WI38 (cell line): Measurements from ENCODE around the gene JCHAIN.
"Not testable (repeated sequence)": the region's sequence is repeated elsewhere in the genome, so short reads cannot be mapped to it uniquely, and the experiment has no call there.

ENCODE experiments used
- H3K4me3 ChIP-seq: 2 replicates; pipeline ENCODE4 v1.5.1; 2011; ENCODE audit warnings: low read depth, mild to moderate bottlenecking, control low read depth, low read length
- TF ChIP-seq, protein P1 (sequence below): IDR thresholded peaks from 2 replicates; pipeline ENCODE4 v1.5.1; 2012; ENCODE audit warnings: low read depth, mild to moderate bottlenecking, control low read depth, low read length

The JCHAIN gene

DNA sequence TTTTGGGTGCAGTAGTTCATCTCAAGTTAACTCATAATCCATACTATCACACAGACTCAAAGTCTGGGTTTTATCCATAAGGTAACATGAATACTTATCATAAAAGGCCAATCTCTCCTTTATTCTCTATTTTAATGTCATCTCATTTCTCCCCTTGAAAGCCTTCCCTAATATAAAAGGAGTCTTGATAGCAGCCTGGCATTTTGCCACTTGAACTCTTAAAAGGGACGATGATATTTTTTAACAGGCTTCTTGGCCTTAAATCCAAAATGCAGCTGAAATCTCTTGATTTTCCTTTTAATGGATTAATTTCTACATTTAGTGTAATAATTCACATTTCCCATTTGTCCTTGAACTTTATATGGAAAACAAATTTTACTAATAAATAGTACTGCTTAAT lies 8.4 kb upstream of the JCHAIN start:
- TF ChIP-seq, protein P1, sequence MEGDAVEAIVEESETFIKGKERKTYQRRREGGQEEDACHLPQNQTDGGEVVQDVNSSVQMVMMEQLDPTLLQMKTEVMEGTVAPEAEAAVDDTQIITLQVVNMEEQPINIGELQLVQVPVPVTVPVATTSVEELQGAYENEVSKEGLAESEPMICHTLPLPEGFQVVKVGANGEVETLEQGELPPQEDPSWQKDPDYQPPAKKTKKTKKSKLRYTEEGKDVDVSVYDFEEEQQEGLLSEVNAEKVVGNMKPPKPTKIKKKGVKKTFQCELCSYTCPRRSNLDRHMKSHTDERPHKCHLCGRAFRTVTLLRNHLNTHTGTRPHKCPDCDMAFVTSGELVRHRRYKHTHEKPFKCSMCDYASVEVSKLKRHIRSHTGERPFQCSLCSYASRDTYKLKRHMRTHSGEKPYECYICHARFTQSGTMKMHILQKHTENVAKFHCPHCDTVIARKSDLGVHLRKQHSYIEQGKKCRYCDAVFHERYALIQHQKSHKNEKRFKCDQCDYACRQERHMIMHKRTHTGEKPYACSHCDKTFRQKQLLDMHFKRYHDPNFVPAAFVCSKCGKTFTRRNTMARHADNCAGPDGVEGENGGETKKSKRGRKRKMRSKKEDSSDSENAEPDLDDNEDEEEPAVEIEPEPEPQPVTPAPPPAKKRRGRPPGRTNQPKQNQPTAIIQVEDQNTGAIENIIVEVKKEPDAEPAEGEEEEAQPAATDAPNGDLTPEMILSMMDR: no peak

DNA sequence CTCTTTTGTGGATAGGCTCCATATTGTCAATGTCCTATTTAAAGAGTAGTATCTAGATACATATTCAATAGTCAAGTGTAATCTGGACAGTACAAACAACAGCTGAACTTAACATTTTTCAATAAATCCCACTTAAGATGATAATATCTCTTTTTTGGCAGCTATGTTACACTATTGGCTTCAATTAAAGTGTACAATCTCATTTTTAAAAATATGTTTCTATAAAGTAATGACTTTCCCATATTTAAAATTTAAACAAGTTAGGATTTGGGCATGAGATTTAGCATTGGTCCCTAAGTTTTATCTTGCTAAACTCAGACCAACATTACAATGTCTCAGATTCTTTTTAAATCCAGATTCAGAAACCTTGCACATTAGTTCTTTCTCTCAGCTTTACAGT lies 7.9 kb upstream of the JCHAIN start:
- TF ChIP-seq, protein P1: no peak
- H3K4me3 ChIP-seq: no peak overlapping the region

More for the DNA sequence above, 8.4 kb upstream of the JCHAIN start:
- H3K4me3 ChIP-seq: no peak overlapping the region

DNA sequence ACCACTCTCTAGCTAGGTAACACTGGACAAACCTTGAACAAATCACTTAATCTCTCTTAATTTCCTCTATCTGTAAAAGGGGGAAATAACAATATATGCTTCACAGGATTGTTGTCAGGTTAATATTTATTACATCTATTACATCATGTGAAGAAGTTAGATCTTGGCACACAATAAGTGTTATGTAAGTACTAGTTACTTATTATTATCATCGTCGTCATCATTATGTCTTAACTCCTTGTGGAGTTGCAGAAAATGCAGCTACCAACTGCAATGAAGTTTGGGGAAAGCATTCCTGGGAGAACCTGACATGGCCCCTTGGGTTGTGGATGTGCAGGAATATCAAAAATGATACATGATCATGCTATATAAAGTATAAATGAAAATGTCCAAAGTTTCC lies 4.8 kb upstream of the JCHAIN start:
- TF ChIP-seq, protein P1: no peak
- H3K4me3 ChIP-seq: no peak overlapping the region

DNA sequence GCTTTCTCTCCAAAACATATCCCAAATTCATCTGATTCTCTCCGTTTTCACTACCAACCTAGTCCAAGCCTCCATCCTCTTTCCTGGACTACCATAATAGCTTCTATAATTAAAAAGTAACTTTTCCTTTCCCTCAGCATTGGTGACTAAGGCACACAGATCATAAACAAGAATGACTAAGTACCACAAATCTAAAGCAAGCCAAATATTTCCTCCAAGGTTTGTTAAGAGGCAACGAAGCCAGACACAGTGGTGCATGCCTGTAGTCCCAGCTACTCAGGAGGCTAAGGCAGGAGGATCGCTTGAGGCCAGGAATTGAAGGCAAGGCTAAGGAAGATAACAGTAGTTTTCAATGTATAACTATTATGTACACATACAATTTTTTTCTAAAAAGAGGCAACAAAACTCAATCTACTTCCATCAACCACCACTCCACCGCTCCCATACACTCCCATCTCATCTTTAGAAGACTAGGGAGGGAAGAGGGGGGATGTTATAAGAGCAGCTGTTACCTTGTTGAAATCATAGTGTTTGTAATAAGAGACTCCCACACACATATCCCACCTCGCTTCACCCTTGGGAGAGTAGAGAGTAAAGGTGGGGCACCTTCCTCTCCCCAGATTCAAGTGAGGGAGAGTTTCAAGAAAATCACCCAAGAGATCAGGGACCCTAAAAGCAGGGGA lies 4.2 kb upstream of the JCHAIN start:
- H3K4me3 ChIP-seq: no peak overlapping the region
- TF ChIP-seq, protein P1: no peak

DNA sequence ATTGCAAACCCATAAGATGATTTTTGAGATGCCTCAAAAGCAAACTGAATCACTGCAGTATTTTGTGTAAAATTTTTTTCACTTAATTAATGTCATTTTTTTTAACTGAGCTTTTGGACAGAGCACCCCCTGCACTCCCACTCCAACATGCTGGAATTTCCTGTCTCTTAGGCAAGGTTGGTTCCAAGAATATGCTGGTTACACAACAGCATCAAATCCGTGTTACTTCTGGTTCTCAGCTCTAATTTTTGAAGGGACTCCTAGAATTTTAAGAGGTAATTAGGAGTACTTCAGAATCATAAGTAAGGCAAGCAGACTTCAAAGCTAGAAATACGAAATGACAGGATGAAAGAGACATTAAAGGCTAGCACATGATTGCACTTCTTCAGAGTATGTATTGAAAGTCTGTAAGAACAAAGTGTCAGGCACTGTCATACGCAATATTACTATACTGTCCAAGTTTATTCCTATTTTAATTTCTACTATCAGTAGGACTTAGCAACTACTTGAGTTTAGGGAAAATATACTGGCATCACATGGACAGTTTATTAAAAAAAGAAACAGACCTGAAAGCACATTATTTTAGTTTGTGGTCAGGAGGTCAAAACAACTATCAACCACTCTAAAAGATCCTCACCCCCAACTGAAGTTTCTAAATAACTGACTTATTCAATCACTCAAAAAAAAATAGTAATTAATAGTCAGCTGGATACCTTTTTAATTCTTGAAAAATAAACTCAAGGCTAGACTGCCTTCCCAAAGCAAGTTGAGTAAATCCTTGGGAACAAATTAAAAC lies 1.6 kb upstream of the JCHAIN start:
- TF ChIP-seq, protein P1: no peak
- H3K4me3 ChIP-seq: no peak overlapping the region

DNA sequence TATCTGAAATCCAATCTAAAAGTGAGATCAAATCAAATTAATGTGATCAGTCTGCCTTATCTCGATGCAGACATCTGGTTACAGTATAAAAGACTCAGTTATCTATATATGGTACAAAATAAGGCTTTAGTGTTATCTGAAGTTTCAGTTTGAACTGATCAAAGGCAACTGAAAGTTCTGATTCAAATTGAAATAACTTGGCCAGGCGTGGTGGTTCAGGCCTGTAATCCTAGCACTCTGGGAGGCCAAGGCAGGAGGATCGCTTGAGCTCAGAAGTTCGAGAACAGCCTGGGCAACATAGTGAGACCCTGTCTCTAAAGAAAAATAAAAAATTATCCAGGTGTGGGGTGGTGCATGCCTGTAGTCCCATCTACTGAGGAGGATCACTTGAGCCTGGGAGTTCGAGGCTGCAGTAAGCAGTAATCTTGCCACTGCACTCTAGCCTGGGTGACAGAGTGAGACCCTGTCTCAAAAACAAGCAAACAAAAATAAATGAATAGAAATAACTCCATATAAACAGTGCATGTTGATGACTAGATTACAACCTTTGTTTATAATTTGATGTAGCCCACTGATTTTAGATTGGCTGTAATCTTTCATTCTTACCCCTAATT lies 4.9 kb downstream of the JCHAIN start:
- H3K4me3 ChIP-seq: not testable (repeated sequence)

DNA sequence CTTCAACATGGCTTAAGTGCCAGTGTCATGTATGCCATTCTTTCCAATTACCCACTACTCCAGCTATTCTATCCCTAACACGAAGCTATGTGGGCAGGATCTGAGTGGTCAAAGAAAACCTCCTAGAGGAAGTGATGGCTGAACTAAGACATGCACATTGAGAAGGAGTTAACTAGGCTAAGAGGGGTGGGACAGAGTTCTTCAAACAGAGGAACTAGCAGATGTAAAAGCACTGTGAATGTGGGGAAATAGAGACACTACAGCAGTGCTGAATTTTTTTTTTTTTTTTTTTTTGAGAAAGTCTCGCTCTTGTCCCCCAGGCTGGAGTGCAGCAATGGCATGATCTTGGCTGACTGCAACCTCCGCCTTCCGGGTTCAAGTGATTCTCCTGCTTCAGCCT lies 6.2 kb downstream of the JCHAIN start:
- no peak overlapping the region for H3K4me3 ChIP-seq
- TF ChIP-seq, protein P1: no peak
